Limb (tissue), 2 donors: ENCODE measurements around the gene RAB7A.

Experiments
- DNase-seq, 2 donors: peaks; one replicate each; pipeline ENCODE4 v3.0.0-alpha.2; 2016; ENCODE audit errors: extremely low spot score in 2 of 2

The RAB7A gene

GRCh38 chr3:128848936-128849335, 123.0 kb downstream of the RAB7A start:
- no peak for DNase-seq

- no peak for DNase-seq
Observed at GRCh38 chr3:128849911-128850455, 124.0 kb downstream of the RAB7A start.

- DNase-seq = no peak
Observed at GRCh38 chr3:128850544-128850943, 124.6 kb downstream of the RAB7A start.

- DNase-seq = no peak
Observed at GRCh38 chr3:128851601-128852000, 125.6 kb downstream of the RAB7A start.

- no peak for DNase-seq
Observed at GRCh38 chr3:128853826-128854225, 127.8 kb downstream of the RAB7A start.

GRCh38 chr3:128854475-128854874, 128.5 kb downstream of the RAB7A start:
- no peak for DNase-seq

GRCh38 chr3:128855569-128855968, 129.6 kb downstream of the RAB7A start:
- DNase-seq = no peak

GRCh38 chr3:128858167-128858566, 132.2 kb downstream of the RAB7A start:
- no peak for DNase-seq

GRCh38 chr3:128859630-128860029, 133.6 kb downstream of the RAB7A start:
- no peak for DNase-seq

- no peak for DNase-seq
Observed at GRCh38 chr3:128861491-128861890, 135.5 kb downstream of the RAB7A start.

GRCh38 chr3:128863560-128863959, 137.6 kb downstream of the RAB7A start:
- no peak for DNase-seq
